CD4-positive, alpha-beta T cell (primary cell): ENCODE results near the gene KIF5C. TPM values are rescaled to one million over a fixed set of nuclear protein-coding genes. Genes with fewer than 3 reads are reported as not detected.

Source experiments
- ATAC-seq: fragments of 200-7000 bp; cut with Tn5 transposase; one replicate; pipeline ENCODE4 v1.10.0; 2022; ENCODE audit warnings: mild to moderate bottlenecking; ENCODE audit not compliant: poor library complexity
- CTCF ChIA-PET: fragments of 350-600 bp; sonication (Branson Sonifier 250); formaldehyde crosslinking; loops from one replicate; lab custom pipeline; 2021; ENCODE audit warnings: antibody characterized with exemption, inconsistent platforms; lab: Charles Lee
- POLR2A ChIA-PET: fragments of 350-600 bp; sonication (Branson Sonifier 250); formaldehyde crosslinking; loops from one replicate; lab custom pipeline; 2021; ENCODE audit warnings: antibody characterized with exemption, inconsistent platforms; lab: Charles Lee
- DNase-seq, 14 experiments: peaks; one replicate each; pipeline ENCODE4 v3.0.0-alpha.2; 2013 to 2020; ENCODE audit warnings: mixed read lengths in 2 of 14
- H3K27ac ChIP-seq, 2 donors: one replicate each; pipeline versions ENCODE4 v1.5.1 to v1.7.0; 2013; ENCODE audit warnings: low read length in 2 of 2, low read depth in 1 of 2, mild to moderate bottlenecking in 1 of 2
- H3K27me3 ChIP-seq, 2 experiments: 1 replicate in 1 of 2; 2 replicates in 1 of 2; pipeline versions ENCODE4 v1.6.1 to v1.7.0; 2013; ENCODE audit warnings: low read length in 2 of 2, control low read depth in 1 of 2, mild to moderate bottlenecking in 1 of 2, moderate library complexity in 1 of 2; ENCODE audit not compliant: insufficient read depth in 2 of 2, control insufficient read depth in 1 of 2
- H3K36me3 ChIP-seq: one replicate; pipeline ENCODE4 v1.6.1; 2013; ENCODE audit warnings: low read length, control low read depth; ENCODE audit not compliant: insufficient read depth
- H3K4me1 ChIP-seq: one replicate; pipeline ENCODE4 v1.6.1; 2013; ENCODE audit warnings: low read length, control low read depth; ENCODE audit not compliant: insufficient read depth
- H3K4me3 ChIP-seq: one replicate; pipeline ENCODE4 v1.5.1; 2013; ENCODE audit warnings: mild to moderate bottlenecking, low read length, moderate library complexity
- H3K9me3 ChIP-seq, 2 experiments: 1 replicate in 1 of 2; 2 replicates in 1 of 2; pipeline versions ENCODE4 v1.6.1 to v1.7.0; 2013; ENCODE audit warnings: low read length in 2 of 2, mild to moderate bottlenecking in 2 of 2, control low read depth in 1 of 2, moderate library complexity in 1 of 2; ENCODE audit not compliant: control insufficient read depth in 1 of 2, insufficient read depth in 1 of 2
- H3K27ac Mint-ChIP-seq: one replicate; pipeline ENCODE4 v1.8.0; 2020; ENCODE audit warnings: mixed read lengths
- H3K27me3 Mint-ChIP-seq: one replicate; pipeline ENCODE4 v1.8.0; 2021; ENCODE audit warnings: mixed read lengths
- H3K36me3 Mint-ChIP-seq: one replicate; pipeline ENCODE4 v1.8.0; 2021; ENCODE audit warnings: low read depth, mixed read lengths
- H3K4me1 Mint-ChIP-seq: one replicate; pipeline ENCODE4 v1.8.0; 2021; ENCODE audit warnings: low read depth, mixed read lengths
- H3K4me3 Mint-ChIP-seq: one replicate; pipeline ENCODE4 v1.8.0; 2020; ENCODE audit warnings: mild to moderate bottlenecking, mixed read lengths
- H3K9me3 Mint-ChIP-seq: one replicate; pipeline ENCODE4 v1.8.0; 2020; ENCODE audit warnings: mixed read lengths
- intact Hi-C, 2 experiments: fragments of 100-400 bp; cut with DNase I in 1 of 2; cut with micrococcal nuclease in 1 of 2; formaldehyde crosslinking; loops; one replicate each; pipeline versions ENCODE4 v1.15.1 to v1.9.0; 2023 to 2025; cut with DNase I, micrococcal nuclease
- total RNA-seq, 174 experiments: library from RNA in 2 of 174; stranded (reverse) in 2 of 174; gene quantifications; one replicate each; pipeline ENCODE4 v1.2.3 and lab custom pipeline; 2021 to 2026
- TF ChIP-seq, protein P1 (sequence below): fragments of 200-600 bp; IDR thresholded peaks from one replicate; pipeline ENCODE4 v1.8.0; 2022; ENCODE audit warnings: antibody characterized with exemption, mild to moderate bottlenecking

The KIF5C gene
- total RNA-seq, 2 experiments from 2014 or later: 7.3 to 8.1 TPM

DNA sequence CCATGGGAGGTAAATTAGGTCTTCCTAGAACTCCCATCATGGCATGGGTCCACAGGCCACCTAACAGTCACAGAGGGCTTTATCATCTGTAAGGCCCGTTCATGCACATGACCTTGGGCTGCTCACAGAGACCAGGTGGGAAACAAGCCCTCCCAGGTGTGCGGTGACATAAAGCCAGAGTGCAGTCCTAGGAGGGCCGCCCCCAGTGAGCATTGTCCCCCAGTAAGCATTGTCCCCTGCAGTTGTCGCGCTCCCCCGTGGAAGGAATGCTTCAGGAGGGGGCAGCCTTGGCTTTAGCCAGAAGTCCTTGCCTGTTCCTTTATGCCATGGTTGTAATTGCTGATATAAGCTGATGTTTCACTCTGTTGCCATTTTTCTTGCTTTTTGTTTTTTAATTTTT is 121.8 kb downstream of the KIF5C start:
- ChIA-PET CTCF (no interaction called here), POLR2A (no interaction called here)
- intact Hi-C loops: no loop called here
- no peaks in the 10 kb centered on the region for H3K9me3 Mint-ChIP-seq
- H3K36me3 Mint-ChIP-seq: peaks cover 8% of the 10 kb centered on the region
- no peaks in the 10 kb centered on the region for H3K4me1 ChIP-seq
- DNase-seq (no peak), ATAC-seq (no peak)
- H3K4me3 Mint-ChIP-seq: no peak overlapping the region
- no peaks in the 10 kb centered on the region for H3K9me3 ChIP-seq
- no peaks in the 10 kb centered on the region for H3K4me1 Mint-ChIP-seq
- H3K27ac Mint-ChIP-seq: no peak overlapping the region
- no peak overlapping the region for H3K4me3 ChIP-seq
- H3K27me3 ChIP-seq: no peaks in the 10 kb centered on the region
- H3K27me3 Mint-ChIP-seq: no peaks in the 10 kb centered on the region
- TF ChIP-seq, protein P1, sequence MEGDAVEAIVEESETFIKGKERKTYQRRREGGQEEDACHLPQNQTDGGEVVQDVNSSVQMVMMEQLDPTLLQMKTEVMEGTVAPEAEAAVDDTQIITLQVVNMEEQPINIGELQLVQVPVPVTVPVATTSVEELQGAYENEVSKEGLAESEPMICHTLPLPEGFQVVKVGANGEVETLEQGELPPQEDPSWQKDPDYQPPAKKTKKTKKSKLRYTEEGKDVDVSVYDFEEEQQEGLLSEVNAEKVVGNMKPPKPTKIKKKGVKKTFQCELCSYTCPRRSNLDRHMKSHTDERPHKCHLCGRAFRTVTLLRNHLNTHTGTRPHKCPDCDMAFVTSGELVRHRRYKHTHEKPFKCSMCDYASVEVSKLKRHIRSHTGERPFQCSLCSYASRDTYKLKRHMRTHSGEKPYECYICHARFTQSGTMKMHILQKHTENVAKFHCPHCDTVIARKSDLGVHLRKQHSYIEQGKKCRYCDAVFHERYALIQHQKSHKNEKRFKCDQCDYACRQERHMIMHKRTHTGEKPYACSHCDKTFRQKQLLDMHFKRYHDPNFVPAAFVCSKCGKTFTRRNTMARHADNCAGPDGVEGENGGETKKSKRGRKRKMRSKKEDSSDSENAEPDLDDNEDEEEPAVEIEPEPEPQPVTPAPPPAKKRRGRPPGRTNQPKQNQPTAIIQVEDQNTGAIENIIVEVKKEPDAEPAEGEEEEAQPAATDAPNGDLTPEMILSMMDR: no peak
- no peak overlapping the region for H3K27ac ChIP-seq
- H3K36me3 ChIP-seq: peaks cover 1% of the 10 kb centered on the region

- DNase-seq (no peak), ATAC-seq (no peak)
- no peak overlapping the region for H3K4me3 ChIP-seq
- no peak overlapping the region for H3K27ac ChIP-seq
- no peaks in the 10 kb centered on the region for H3K9me3 ChIP-seq
- TF ChIP-seq, protein P1: no peak
- no peaks in the 10 kb centered on the region for H3K4me1 Mint-ChIP-seq
- POLR2A ChIA-PET: no interaction called here
- no peaks in the 10 kb centered on the region for H3K4me1 ChIP-seq
- H3K27me3 Mint-ChIP-seq: no peaks in the 10 kb centered on the region
- no peaks in the 10 kb centered on the region for H3K27me3 ChIP-seq
- intact Hi-C loops: no loop called here
- H3K9me3 Mint-ChIP-seq: no peaks in the 10 kb centered on the region
- H3K4me3 Mint-ChIP-seq: no peak overlapping the region
- CTCF ChIA-PET: no interaction called here
- H3K36me3 Mint-ChIP-seq: peaks cover 8% of the 10 kb centered on the region
- no peak overlapping the region for H3K27ac Mint-ChIP-seq
- H3K36me3 ChIP-seq: no peaks in the 10 kb centered on the region
Measured at GRCh38 chr2:148998165-148998830, 123.3 kb downstream of the KIF5C start.

- Mint-ChIP-seq H3K4me3 (no peak overlapping the region), H3K36me3 (peaks cover 5% of the 10 kb centered on the region), H3K4me1 (no peaks in the 10 kb centered on the region), H3K9me3 (no peaks in the 10 kb centered on the region), H3K27me3 (no peaks in the 10 kb centered on the region), H3K27ac (no peak overlapping the region)
- Histone ChIP-seq H3K4me3 (no peak overlapping the region), H3K36me3 (no peaks in the 10 kb centered on the region), H3K9me3 (no peaks in the 10 kb centered on the region), H3K4me1 (no peaks in the 10 kb centered on the region), H3K27ac (no peak overlapping the region), H3K27me3 (no peaks in the 10 kb centered on the region)
- ChIA-PET POLR2A (no interaction called here), CTCF (no interaction called here)
- intact Hi-C loops: no loop called here
- ATAC-seq (no peak), DNase-seq (no peak)
- TF ChIP-seq, protein P1: no peak
Measured at GRCh38 chr2:148998831-148999200, 123.8 kb downstream of the KIF5C start.
